Kidney glomerular epithelial cell (primary cell): Measurements from ENCODE around the gene GTF2E1.
"Not testable (repeated sequence)": the region's sequence is repeated elsewhere in the genome, so short reads cannot be mapped to it uniquely, and the experiment has no call there.

Experiments
- DNase-seq: peaks from one replicate; lab custom pipeline; 2025; lab: John Stamatoyannopoulos, UW

The GTF2E1 gene

GRCh38 chr3:120742198-120742848 lies at the start of gene GTF2E1, which contains the start of gene RABL3:
Gene GTF2E1, plus strand, starts transcription at chr3:120742744. Its CDS starts 7,809 bp downstream, at chr3:120750553.
Gene RABL3, minus strand, starts transcription at chr3:120742516. Its CDS starts 9 bp downstream, at chr3:120742507.
- peak; percentile 100 for DNase-seq

GRCh38 chr3:120693439-120694171 lies 48.9 kb upstream of the GTF2E1 start:
- peak; percentile 31 for DNase-seq

GRCh38 chr3:120699333-120699732 lies 43.2 kb upstream of the GTF2E1 start:
- DNase-seq: no peak

GRCh38 chr3:120705884-120706582 lies 36.5 kb upstream of the GTF2E1 start:
- DNase-seq: no peak

GRCh38 chr3:120706950-120707349 lies 35.6 kb upstream of the GTF2E1 start:
- DNase-seq: no peak

- DNase-seq: no peak
Observed at GRCh38 chr3:120708408-120708807, 34.1 kb upstream of the GTF2E1 start.

DNA sequence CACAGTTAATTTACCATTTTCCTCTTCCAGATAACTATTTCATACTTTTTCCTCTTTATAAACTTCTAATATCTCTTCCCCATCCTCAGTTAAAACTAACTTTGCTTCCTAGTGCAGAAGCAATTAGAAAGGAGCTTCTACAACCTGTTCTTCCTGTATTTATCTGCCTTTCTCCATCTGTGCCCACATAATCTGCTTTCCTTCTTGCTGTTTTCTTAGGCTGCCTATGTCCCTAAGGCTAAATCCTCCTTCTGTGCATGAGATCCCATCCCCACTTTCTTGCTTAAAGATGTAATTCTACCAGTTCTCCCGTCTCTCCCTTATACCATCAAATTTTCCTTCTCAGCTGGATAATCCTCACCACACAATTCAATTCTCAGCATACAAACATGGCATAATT lies 32.2 kb upstream of the GTF2E1 start:
- DNase-seq: no peak

GRCh38 chr3:120713262-120713661 lies 29.3 kb upstream of the GTF2E1 start:
- DNase-seq: no peak

DNA sequence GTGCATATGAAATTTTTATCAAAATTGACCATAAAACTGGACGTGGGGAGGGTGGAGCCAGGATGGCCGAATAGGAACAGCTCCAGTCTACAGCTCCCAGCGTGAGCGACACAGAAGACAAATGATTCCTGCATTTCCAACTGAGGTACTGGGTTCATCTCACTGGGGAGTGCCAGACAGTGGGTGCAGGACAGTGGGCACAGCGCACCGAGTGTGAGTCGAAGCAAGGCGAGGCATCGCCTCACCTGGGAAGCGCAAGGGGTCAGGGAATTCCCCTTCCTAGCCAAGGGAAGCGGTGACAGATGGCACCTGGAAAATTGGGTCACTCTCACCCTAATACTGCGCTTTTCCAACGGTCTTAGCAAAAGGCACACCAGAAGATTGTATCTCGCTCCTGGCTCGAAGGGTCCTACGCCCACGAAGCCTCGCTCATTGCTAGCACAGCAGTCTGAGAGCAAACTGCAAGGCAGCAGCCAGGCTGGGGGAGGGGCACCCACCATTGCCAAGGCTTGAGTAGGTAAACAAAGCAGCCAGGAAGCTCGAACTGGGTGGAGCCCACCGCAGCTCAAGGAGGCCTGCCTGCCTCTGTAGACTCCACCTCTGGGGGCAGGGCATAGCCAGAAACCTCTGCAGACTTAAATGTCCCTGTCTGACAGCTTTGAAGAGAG lies 23.2 kb upstream of the GTF2E1 start:
- DNase-seq: not testable (repeated sequence)

- no peak for DNase-seq
Observed at GRCh38 chr3:120726791-120727190, 15.8 kb upstream of the GTF2E1 start.

- DNase-seq: no peak
Observed at GRCh38 chr3:120730576-120731542, 11.7 kb upstream of the GTF2E1 start.

DNA sequence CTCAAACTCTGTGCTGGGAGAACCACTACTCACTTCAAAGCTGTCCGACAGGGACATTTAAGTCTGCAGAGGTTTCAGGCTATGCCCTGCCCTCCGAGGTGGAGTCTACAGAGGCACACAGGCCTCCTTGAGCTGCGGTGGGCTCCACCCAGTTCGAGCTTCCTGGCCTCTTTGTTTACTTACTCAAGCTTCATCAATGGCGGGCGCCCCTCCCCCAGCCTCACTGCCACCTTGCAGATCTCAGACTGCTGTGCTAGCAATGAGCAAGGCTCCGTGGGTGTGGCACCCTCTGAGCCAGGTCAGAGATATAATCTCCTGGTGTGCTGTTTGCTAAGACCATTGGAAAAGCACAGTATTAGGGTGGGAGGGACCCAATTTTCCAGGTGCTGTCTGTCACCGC lies 4.5 kb upstream of the GTF2E1 start:
- not testable (repeated sequence) for DNase-seq

GRCh38 chr3:120741320-120741719 lies 1.2 kb upstream of the GTF2E1 start:
- no peak for DNase-seq

DNA sequence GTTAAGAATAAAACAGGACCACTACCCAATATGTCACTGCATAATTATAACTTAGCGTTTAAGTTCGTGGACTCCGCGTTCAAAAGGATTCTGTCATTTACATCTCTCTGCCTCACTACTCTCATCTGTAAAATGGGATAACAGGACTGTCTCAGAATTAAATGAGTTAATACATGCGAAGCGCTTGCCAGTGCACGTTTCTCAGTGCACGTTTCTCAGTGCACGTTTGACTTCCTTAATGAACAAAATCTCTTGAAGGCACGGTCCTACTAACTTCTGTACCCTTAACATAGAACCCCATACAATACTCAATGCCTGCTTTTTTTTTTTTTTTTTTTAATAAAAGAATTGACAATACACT lies 727 bp upstream of the GTF2E1 start:
- DNase-seq: peak; percentile 55

DNA sequence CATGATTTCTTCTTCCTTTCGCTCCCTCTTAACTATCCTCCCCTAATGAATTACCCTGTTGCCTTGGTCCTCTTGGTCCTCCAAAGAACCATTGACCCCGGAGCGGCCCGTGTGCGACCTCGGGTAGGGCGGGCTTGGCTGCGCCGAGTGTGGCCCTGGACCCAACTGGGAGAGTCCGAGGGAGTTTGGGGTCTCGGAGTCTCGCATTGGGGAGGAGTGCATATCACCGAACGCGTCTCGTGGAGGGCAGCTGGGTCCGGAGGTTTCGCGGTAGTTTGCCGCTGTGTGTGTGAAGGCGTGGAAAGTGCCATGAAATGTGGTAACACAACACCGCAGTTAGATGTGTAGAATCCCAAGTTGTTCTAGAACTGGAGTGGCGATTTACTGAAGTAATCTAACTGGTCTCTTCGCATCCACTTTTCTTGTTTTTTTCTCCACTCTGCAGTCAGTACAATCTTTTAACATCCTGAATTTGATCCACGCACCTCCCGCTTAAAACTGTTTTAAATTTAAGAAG lies 363 bp downstream of the GTF2E1 start:
- DNase-seq: no peak

DNA sequence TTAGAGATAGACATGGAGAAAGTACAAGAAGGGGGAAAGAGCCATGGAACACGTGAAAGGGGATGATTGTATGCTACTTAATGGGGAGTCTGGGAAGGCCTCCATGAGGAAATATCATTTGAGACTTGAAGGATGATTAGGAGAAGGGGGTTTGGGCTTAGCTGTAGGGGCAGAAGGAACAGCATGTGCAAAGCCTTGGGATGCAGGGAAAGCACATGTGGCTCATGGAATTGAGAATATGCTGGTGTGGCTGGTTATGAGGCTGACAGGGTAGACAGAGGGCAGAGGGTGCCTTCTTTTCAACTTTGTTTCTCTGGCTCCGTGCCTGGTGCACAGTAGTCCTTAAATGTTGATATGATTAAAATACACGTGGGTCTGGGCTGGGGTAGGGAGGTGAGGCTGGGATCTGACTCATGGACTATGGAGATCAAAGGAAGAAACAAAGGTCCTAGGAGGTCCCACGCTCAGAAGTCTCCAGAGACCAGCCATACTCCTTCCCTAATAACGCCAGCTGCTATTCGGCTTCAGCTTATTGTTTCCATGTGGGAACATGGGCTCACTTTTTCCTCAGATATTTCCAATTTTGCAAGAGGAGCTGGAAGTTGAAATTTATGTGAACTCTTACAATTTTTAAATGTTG lies 1.1 kb downstream of the GTF2E1 start:
- DNase-seq: no peak

DNA sequence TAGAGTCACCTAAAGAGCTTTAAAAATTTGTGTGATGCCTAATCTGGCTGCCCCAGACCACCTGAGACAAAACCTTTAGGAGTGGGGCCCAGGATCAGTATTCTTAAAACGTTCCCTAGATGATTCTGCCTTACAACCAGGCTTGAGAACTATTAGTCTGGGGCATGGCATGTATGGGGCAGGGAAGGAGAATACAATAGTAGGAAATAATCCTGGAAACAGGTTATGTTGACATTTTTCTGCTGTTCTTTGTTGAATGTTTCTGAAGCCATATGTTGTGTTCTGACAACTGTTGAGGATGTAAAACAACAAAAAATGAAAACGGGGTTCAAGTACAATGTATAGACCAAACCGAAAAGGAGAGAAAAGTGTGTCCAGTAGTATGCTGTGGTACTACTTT lies 2.9 kb downstream of the GTF2E1 start:
- no peak for DNase-seq

DNA sequence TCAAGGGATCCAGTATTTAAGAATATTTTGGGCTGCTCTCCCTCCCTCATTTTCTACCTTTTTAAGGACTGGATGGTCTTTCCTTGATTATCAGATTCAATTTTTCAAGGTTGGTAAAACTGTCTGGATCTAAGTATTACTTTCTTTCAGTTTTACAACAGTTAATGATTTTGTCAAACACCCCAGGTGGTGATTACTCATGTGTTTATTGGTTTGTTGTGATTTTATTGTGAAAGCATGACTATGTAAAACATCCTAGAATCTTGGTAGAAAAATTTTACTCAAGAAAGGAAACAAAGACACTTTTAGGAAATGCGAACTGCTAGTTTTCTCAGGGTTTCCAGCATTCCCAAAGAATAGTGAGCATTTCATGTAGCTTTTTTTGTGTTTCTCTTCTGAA lies 7.3 kb downstream of the GTF2E1 start:
- DNase-seq: no peak

DNA sequence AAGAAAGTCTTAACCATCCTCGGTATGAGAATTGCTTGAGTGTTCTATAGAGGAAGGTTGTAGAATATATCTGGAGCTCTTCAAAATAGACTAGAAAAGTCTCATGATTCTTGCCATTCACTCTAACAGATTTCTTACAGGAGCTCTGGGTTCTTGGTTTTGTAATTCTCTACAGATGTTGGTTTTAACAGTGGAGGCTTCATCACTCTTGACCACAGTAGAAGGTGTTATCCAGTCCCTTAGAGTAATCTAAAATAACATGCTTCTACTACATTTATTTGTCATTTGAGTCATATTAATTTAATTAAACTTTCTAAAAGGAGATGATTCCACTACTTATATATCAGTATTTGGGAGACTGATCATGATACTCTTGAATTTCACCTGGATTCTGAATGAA lies 9.7 kb downstream of the GTF2E1 start:
- no peak for DNase-seq

DNA sequence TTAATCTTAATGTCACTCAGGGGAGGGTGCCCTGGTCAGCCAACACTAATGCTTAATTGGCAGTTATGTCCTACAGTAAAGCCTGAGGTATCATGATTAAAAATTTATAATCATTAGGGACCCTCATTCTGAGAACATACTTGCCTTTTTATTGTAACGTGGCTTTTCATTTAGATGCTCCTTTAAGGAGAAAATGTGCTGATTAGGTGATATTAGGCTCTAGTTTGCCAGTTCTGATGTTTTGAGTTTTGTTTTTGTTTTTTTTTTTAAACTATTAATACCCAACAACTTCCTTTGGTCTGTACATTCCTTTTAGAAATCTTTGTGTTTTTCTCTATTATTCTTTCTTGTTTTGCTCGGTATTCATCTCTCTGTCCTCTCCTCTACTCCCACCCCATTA lies 10.3 kb downstream of the GTF2E1 start:
- no peak for DNase-seq

GRCh38 chr3:120753810-120754209 lies 11.3 kb downstream of the GTF2E1 start:
- no peak for DNase-seq
